Measurements from ENCODE around the gene SORL1. TPM values are rescaled to one million over a fixed set of nuclear protein-coding genes. Genes with fewer than 3 reads are reported as not detected.

Gene SORL1
- total RNA-seq, 1 donor from 2014 or later, result 11.3 TPM

DNA sequence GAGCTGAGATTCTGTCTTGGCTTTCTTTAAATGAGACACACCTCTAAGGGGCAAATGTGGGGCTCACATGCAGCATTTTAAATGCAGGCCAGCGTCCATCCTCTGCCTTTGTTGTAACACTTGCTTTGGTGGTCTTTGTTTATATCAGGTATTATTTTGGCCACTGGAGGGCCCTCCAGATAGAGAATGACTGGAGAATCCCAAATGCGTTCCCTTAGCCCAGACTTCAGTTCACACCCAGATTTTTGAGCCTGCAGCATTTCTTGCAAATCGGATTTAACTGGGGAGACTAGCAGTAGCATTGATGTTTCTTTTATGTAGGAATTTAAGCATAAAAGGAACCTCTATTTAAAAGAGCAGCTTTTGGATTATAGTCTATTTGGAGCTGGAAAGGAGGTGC is 200.9 kb downstream of the SORL1 start:
- TF ChIP-seq, protein P1, sequence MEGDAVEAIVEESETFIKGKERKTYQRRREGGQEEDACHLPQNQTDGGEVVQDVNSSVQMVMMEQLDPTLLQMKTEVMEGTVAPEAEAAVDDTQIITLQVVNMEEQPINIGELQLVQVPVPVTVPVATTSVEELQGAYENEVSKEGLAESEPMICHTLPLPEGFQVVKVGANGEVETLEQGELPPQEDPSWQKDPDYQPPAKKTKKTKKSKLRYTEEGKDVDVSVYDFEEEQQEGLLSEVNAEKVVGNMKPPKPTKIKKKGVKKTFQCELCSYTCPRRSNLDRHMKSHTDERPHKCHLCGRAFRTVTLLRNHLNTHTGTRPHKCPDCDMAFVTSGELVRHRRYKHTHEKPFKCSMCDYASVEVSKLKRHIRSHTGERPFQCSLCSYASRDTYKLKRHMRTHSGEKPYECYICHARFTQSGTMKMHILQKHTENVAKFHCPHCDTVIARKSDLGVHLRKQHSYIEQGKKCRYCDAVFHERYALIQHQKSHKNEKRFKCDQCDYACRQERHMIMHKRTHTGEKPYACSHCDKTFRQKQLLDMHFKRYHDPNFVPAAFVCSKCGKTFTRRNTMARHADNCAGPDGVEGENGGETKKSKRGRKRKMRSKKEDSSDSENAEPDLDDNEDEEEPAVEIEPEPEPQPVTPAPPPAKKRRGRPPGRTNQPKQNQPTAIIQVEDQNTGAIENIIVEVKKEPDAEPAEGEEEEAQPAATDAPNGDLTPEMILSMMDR (IDR thresholded peaks at IDR 0.05; ENCODE audit: insufficient read depth, low read length, severe bottlenecking), result no peak
- Histone ChIP-seq H3K27me3 (ENCODE audit: control insufficient read depth, insufficient read depth, low read length) (peaks cover 2% of the 10 kb centered on the region), H3K4me3 (ENCODE audit: low read depth, low read length) (no peak overlapping the region), H3K36me3 (ENCODE audit: control insufficient read depth, insufficient read depth, low read length) (no peaks in the 10 kb centered on the region)
- DNase-seq (ENCODE audit: low read depth) (no peak), FAIRE-seq (no peak)

DNA sequence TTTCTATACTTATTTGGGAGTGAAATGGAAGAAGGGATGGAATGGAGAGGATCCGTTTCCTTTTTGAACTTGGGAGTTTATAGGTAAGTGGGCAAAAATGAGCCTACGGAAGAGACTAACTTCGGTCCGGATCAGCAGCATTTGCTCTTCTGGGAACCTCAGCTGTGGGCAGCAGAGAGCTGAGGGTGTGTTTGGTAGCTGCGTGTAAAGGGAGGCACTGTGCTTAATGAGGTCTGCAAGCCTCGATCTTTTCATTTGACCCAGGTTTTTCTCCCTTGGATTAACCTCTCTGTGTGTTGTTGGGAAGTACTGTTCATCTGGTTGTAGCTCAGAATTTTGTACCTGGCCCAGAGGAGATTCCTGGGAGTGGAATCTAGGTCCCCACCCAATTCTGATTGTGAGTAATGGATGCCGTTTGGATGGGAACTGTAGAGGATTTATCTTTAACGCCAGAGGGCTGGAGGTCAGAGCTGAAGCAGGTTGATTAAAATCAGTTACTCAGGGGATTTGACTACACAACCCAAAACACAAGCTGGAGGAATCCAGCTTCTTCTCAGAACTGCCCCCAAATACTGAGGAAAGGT is 202.2 kb downstream of the SORL1 start:
- TF ChIP-seq, protein P1 (IDR thresholded peaks at IDR 0.05; ENCODE audit: insufficient read depth, low read length, severe bottlenecking), result no peak
- Histone ChIP-seq H3K36me3 (ENCODE audit: control insufficient read depth, insufficient read depth, low read length) (no peaks in the 10 kb centered on the region), H3K4me3 (ENCODE audit: low read depth, low read length) (no peak overlapping the region), H3K27me3 (ENCODE audit: control insufficient read depth, insufficient read depth, low read length) (peaks cover 2% of the 10 kb centered on the region)
- FAIRE-seq (peak; percentile 23), DNase-seq (ENCODE audit: low read depth) (peak; percentile 13)

DNA sequence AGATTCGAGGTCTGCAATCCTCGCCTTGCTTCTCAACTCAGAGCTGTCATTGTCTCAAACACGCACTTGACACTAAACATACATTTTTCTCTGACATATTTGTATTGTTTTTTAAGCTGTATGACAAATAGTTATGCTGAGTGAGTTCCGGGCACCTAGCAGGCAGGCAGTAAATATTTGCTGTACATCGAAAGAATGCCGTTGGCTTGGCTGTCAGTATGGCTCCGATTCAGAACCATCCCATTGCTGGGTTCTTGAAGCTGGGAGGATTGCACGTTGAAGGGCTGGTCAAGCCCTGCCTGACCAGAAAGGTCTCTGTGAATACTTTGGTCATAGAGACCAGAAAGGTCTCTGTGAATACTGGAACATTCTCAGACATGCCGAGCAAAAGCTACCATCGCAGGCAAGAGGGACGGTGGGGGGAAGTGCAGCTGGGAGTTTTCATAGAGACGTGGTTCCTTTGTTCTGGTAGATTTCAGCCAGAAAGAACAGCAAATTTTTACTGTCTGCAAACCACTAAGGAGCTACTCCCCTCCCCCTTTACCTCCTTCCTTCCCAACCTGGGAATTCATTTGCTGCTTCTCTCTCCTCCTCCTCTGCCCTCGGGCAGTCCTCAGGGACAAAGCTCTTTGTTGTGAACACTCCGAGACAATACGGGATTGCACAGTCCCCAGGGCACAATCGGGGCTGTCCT is 202.9 kb downstream of the SORL1 start:
- H3K4me3 ChIP-seq (ENCODE audit: low read depth, low read length), result peak overlapping the region; percentile 51
- no peaks in the 10 kb centered on the region for H3K36me3 ChIP-seq (ENCODE audit: control insufficient read depth, insufficient read depth, low read length)
- TF ChIP-seq, protein P1 (IDR thresholded peaks at IDR 0.05; ENCODE audit: insufficient read depth, low read length, severe bottlenecking), result no peak
- DNase-seq (ENCODE audit: low read depth), result peak; percentile 10
- FAIRE-seq, result no peak
- H3K27me3 ChIP-seq (ENCODE audit: control insufficient read depth, insufficient read depth, low read length), result peaks cover 2% of the 10 kb centered on the region

DNA sequence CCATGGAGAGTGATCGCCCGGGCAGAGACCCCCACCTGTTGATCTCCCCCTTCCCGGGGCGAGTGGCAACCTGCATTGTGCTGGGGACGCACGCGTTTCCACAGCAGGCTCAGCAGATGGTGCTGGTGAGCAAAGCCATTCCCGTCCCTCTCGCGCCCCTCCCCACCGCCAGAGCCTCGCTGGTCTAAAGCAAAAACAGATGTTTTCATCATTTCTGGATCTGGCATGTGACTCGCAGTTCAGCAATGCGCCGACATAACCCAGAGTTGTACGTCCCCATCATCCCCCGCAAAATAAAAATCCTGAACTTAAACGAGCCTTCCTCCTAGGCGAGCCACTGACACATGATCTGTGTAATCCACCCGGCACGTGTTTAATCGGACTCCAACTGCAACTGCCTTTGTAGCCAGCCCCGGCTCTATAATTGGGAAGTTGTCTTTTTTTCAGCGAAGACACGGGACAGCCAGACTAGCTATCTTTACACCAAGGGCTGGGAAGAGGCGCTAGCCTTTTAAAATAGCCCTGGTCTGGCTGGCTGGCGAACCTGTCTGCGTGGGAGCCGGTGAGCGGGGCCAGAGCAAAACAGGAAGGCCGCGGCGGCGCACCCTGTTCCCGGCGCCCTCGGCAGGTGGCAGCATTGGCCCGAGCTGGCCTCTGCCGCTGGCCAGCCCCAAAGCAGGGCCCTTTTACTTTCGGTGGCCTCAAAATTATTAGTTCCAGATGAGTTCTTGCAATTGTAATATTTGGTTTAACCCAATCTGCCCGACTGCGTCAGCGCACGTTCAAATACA is 203.6 kb downstream of the SORL1 start:
- FAIRE-seq (no peak), DNase-seq (ENCODE audit: low read depth) (peak; percentile 53)
- Histone ChIP-seq H3K27me3 (ENCODE audit: control insufficient read depth, insufficient read depth, low read length) (no peaks in the 10 kb centered on the region), H3K4me3 (ENCODE audit: low read depth, low read length) (peak overlapping the region; percentile 51), H3K36me3 (ENCODE audit: control insufficient read depth, insufficient read depth, low read length) (no peaks in the 10 kb centered on the region)
- TF ChIP-seq, protein P1 (IDR thresholded peaks at IDR 0.05; ENCODE audit: insufficient read depth, low read length, severe bottlenecking), result peak; percentile 95

DNA sequence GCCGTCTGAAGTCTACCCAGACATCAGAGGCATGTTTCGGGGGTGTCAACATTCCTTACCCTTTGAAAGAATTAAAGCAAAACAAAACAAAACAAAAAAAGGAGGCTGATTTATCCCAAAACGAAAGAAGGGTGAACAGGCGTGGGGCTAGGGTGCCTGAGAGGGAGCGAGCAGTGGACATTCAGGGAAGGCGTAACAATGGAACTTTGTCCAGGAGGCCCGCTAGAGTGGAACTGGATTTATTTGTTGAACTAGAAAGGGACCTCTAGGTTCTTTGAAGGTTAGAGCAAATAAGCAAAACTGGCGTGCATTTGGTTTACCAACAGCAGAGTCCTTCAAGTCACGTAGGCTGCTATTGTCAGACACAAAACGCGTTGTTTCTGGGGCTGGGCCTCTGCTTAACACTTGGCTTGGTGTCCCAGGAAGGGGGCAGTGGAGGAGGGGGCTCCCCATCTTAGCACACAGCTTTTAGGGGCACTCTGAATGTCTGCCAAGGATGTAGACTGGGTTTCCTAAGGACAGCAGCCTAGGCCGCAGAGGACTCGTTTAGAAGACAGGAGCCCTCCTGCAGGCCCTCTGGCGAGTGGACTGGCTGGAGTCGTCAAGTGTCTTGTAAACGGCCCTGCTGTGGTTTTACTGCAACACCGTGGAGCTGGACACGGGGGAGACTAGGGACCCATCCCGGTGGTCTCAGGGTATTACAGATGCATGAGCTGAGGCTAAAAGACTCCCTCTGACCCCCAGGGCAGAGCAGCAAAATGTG is 204.4 kb downstream of the SORL1 start:
- Histone ChIP-seq H3K36me3 (ENCODE audit: control insufficient read depth, insufficient read depth, low read length) (no peaks in the 10 kb centered on the region), H3K4me3 (ENCODE audit: low read depth, low read length) (no peak overlapping the region), H3K27me3 (ENCODE audit: control insufficient read depth, insufficient read depth, low read length) (no peaks in the 10 kb centered on the region)
- TF ChIP-seq, protein P1 (IDR thresholded peaks at IDR 0.05; ENCODE audit: insufficient read depth, low read length, severe bottlenecking), result no peak
- DNase-seq (ENCODE audit: low read depth) (no peak), FAIRE-seq (no peak)
